NCI-H1694 treated with DMSO at 0.1 percent for 48 hours (cell line): Measurements from ENCODE around the gene TEX14.
"Not testable (repeated sequence)": the region's sequence is repeated elsewhere in the genome, so short reads cannot be mapped to it uniquely, and the experiment has no call there.

Experiments
- DNase-seq: peaks from one replicate; lab custom pipeline; 2025; lab: John Stamatoyannopoulos, UW

The TEX14 gene

GRCh38 chr17:58560511-58560910 is 131.3 kb downstream of the TEX14 start:
- DNase-seq, result no peak

- no peak for DNase-seq
These were observed 133.9 kb downstream of the TEX14 start for GRCh38 chr17:58557981-58558380.

GRCh38 chr17:58556833-58557250 is 135.0 kb downstream of the TEX14 start:
- no peak for DNase-seq

GRCh38 chr17:58555109-58555508 is 136.7 kb downstream of the TEX14 start:
- not testable (repeated sequence) for DNase-seq

- no peak for DNase-seq
These were observed 150.6 kb downstream of the TEX14 start for GRCh38 chr17:58541249-58541648.

GRCh38 chr17:58539698-58540097 is 152.1 kb downstream of the TEX14 start:
- DNase-seq, result no peak

GRCh38 chr17:58538811-58539409 is 152.9 kb downstream of the TEX14 start:
- no peak for DNase-seq

GRCh38 chr17:58537266-58537665 is 154.6 kb downstream of the TEX14 start:
- no peak for DNase-seq

GRCh38 chr17:58536542-58536941 is 155.3 kb downstream of the TEX14 start:
- DNase-seq, result no peak

GRCh38 chr17:58535431-58535830 is 156.4 kb downstream of the TEX14 start:
- DNase-seq, result no peak

- DNase-seq, result no peak
These were observed 156.9 kb downstream of the TEX14 start for GRCh38 chr17:58534901-58535421.

- DNase-seq, result no peak
These were observed 157.5 kb downstream of the TEX14 start for GRCh38 chr17:58534331-58534730.

- no peak for DNase-seq
These were observed 158.1 kb downstream of the TEX14 start for GRCh38 chr17:58533616-58534188.

GRCh38 chr17:58532555-58532951 is 159.3 kb downstream of the TEX14 start:
- no peak for DNase-seq

GRCh38 chr17:58531661-58532554 is 159.9 kb downstream of the TEX14 start:
- no peak for DNase-seq

GRCh38 chr17:58531122-58531521 is 160.7 kb downstream of the TEX14 start:
- DNase-seq, result no peak

- DNase-seq, result no peak
These were observed 161.2 kb downstream of the TEX14 start for GRCh38 chr17:58530655-58531054.

- no peak for DNase-seq
These were observed 162.6 kb downstream of the TEX14 start for GRCh38 chr17:58529275-58529674.

GRCh38 chr17:58528443-58528842 is 163.4 kb downstream of the TEX14 start:
- no peak for DNase-seq

GRCh38 chr17:58527949-58528348 is 163.9 kb downstream of the TEX14 start:
- no peak for DNase-seq

GRCh38 chr17:58527306-58527705 is 164.5 kb downstream of the TEX14 start:
- DNase-seq, result no peak

- no peak for DNase-seq
These were observed 166.6 kb downstream of the TEX14 start for GRCh38 chr17:58525239-58525638.

GRCh38 chr17:58521680-58522079 is 170.2 kb downstream of the TEX14 start:
- DNase-seq, result no peak
